Nephron (organoid): Measurements from ENCODE around the gene ZFAND4.
"Not testable (repeated sequence)": the region's sequence is repeated elsewhere in the genome, so short reads cannot be mapped to it uniquely, and the experiment has no call there.

ENCODE experiments used
- H3K27ac Mint-ChIP-seq, 3 experiments: 2 replicates each; pipeline ENCODE4 v1.8.0; 2020; ENCODE audit warnings: mixed read lengths in 3 of 3, mild to moderate bottlenecking in 2 of 3, moderate library complexity in 1 of 3
- H3K27me3 Mint-ChIP-seq: 2 replicates; pipeline ENCODE4 v1.8.0; 2021; ENCODE audit warnings: low read depth, mild to moderate bottlenecking, moderate library complexity, mixed read lengths
- H3K36me3 Mint-ChIP-seq: 2 replicates; pipeline ENCODE4 v1.8.0; 2020; ENCODE audit warnings: low read depth, mixed read lengths
- H3K4me1 Mint-ChIP-seq: 2 replicates; pipeline ENCODE4 v1.8.0; 2020; ENCODE audit warnings: mixed read lengths
- H3K4me3 Mint-ChIP-seq, 3 experiments: 2 replicates each; pipeline ENCODE4 v1.8.0; 2020; ENCODE audit warnings: mild to moderate bottlenecking in 3 of 3, mixed read lengths in 3 of 3, moderate library complexity in 2 of 3
- H3K9me3 Mint-ChIP-seq: 2 replicates; pipeline ENCODE4 v1.8.0; 2020; ENCODE audit warnings: mixed read lengths
- CTCF ChIP-seq, 3 experiments: fragments of 200-600 bp; sonication (generic); IDR thresholded peaks; one replicate each; pipeline ENCODE4 v1.5.0; 2021; ENCODE audit warnings: antibody characterized with exemption in 3 of 3; ENCODE audit not compliant: unreplicated experiment in 3 of 3

ZFAND4 gene

GRCh38 chr10:45672181-45673073 lies at the start of gene ZFAND4:
Gene ZFAND4 (minus strand): TSS chr10:45672772. CDS start chr10:45663725, 9,047 bp downstream.
- H3K9me3 Mint-ChIP-seq = peaks cover 2% of the 10 kb centered on the region
- H3K36me3 Mint-ChIP-seq = no peaks in the 10 kb centered on the region
- peaks cover 16% of the 10 kb centered on the region for H3K4me1 Mint-ChIP-seq
- peak within 1 kb of the TSS; percentile 87 to 92 (median 91) for H3K4me3 Mint-ChIP-seq
- H3K27ac Mint-ChIP-seq = peak within 1 kb of the TSS; percentile 54 to 94 (median 90)
- TF ChIP-seq CTCF (IDR thresholded peaks at IDR 0.05; ENCODE audit: unreplicated experiment in 3 of 3) = peak; percentile 39 to 61 (median 52)
- H3K27me3 Mint-ChIP-seq = no peaks in the 10 kb centered on the region

GRCh38 chr10:45721503-45721902 lies 48.9 kb upstream of the ZFAND4 start:
- H3K4me3 Mint-ChIP-seq, H3K36me3 Mint-ChIP-seq: not testable (repeated sequence)

GRCh38 chr10:45717642-45718041 lies 45.1 kb upstream of the ZFAND4 start:
- H3K9me3 Mint-ChIP-seq, H3K36me3 Mint-ChIP-seq, H3K27ac Mint-ChIP-seq, H3K4me3 Mint-ChIP-seq: not testable (repeated sequence)
- H3K27me3 Mint-ChIP-seq = peaks cover 12% of the 10 kb centered on the region
- peaks cover 14% of the 10 kb centered on the region for H3K4me1 Mint-ChIP-seq

More at GRCh38 chr10:45721503-45721902, 48.9 kb upstream of the ZFAND4 start:
- not testable (repeated sequence) for H3K9me3 Mint-ChIP-seq, H3K4me1 Mint-ChIP-seq, H3K27ac Mint-ChIP-seq
- H3K27me3 Mint-ChIP-seq = peaks cover 12% of the 10 kb centered on the region

- Mint-ChIP-seq H3K4me1 (peaks cover 14% of the 10 kb centered on the region), H3K27me3 (peaks cover 12% of the 10 kb centered on the region)
- H3K36me3 Mint-ChIP-seq, H3K9me3 Mint-ChIP-seq, H3K4me3 Mint-ChIP-seq, H3K27ac Mint-ChIP-seq: not testable (repeated sequence)
Measured at GRCh38 chr10:45717053-45717452, 44.5 kb upstream of the ZFAND4 start.

GRCh38 chr10:45711223-45711622 lies 38.7 kb upstream of the ZFAND4 start:
- not testable (repeated sequence) for H3K27me3 Mint-ChIP-seq, H3K4me3 Mint-ChIP-seq, H3K36me3 Mint-ChIP-seq, H3K9me3 Mint-ChIP-seq, H3K27ac Mint-ChIP-seq
- peaks cover 14% of the 10 kb centered on the region for H3K4me1 Mint-ChIP-seq

- H3K4me3 Mint-ChIP-seq, H3K36me3 Mint-ChIP-seq, H3K27me3 Mint-ChIP-seq, H3K9me3 Mint-ChIP-seq, H3K27ac Mint-ChIP-seq: not testable (repeated sequence)
- H3K4me1 Mint-ChIP-seq = peaks cover 12% of the 10 kb centered on the region
Measured at GRCh38 chr10:45710200-45710796, 37.7 kb upstream of the ZFAND4 start.

- H3K27me3 Mint-ChIP-seq, H3K9me3 Mint-ChIP-seq, H3K36me3 Mint-ChIP-seq, H3K27ac Mint-ChIP-seq, H3K4me3 Mint-ChIP-seq, H3K4me1 Mint-ChIP-seq: not testable (repeated sequence)
Measured at GRCh38 chr10:45678467-45678866, 5.9 kb upstream of the ZFAND4 start.

- H3K9me3 Mint-ChIP-seq = no peaks in the 10 kb centered on the region
- no peak for TF ChIP-seq CTCF (IDR thresholded peaks at IDR 0.05; ENCODE audit: unreplicated experiment in 3 of 3)
- peaks cover 7% of the 10 kb centered on the region for H3K4me1 Mint-ChIP-seq
- no peaks in the 10 kb centered on the region for H3K27me3 Mint-ChIP-seq
- no peak overlapping the region for H3K4me3 Mint-ChIP-seq
- no peaks in the 10 kb centered on the region for H3K36me3 Mint-ChIP-seq
- no peak overlapping the region for H3K27ac Mint-ChIP-seq
Measured at GRCh38 chr10:45675388-45675787, 2.8 kb upstream of the ZFAND4 start.

- H3K4me3 Mint-ChIP-seq = peak overlapping the region; percentile 80 to 89 (median 83)
- H3K9me3 Mint-ChIP-seq = peaks cover 2% of the 10 kb centered on the region
- H3K27me3 Mint-ChIP-seq = no peaks in the 10 kb centered on the region
- peaks cover 16% of the 10 kb centered on the region for H3K4me1 Mint-ChIP-seq
- peak overlapping the region; percentile 48 to 94 (median 84) for H3K27ac Mint-ChIP-seq
- no peak for TF ChIP-seq CTCF (IDR thresholded peaks at IDR 0.05; ENCODE audit: unreplicated experiment in 3 of 3)
- H3K36me3 Mint-ChIP-seq = no peaks in the 10 kb centered on the region
Measured at GRCh38 chr10:45673074-45673648, 589 bp upstream of the ZFAND4 start.

GRCh38 chr10:45671300-45671699 lies 1.3 kb downstream of the ZFAND4 start:
- not testable (repeated sequence) for H3K9me3 Mint-ChIP-seq, H3K27me3 Mint-ChIP-seq, H3K36me3 Mint-ChIP-seq
- peak overlapping the region; percentile 87 to 92 (median 91) for H3K4me3 Mint-ChIP-seq
- H3K27ac Mint-ChIP-seq = peak overlapping the region in 1 of 3 experiments; percentile 90
- peaks cover 16% of the 10 kb centered on the region for H3K4me1 Mint-ChIP-seq

- not testable (repeated sequence) for H3K27me3 Mint-ChIP-seq, H3K9me3 Mint-ChIP-seq
- H3K4me3 Mint-ChIP-seq = peak overlapping the region; percentile 70 to 80 (median 71)
Measured at GRCh38 chr10:45669897-45670296, 2.7 kb downstream of the ZFAND4 start.

More at GRCh38 chr10:45669897-45670296, 2.7 kb downstream of the ZFAND4 start:
- Mint-ChIP-seq H3K4me1 (peaks cover 16% of the 10 kb centered on the region), H3K27ac (peak overlapping the region in 1 of 3 experiments; percentile 46)
- not testable (repeated sequence) for H3K36me3 Mint-ChIP-seq
